Measurements from ENCODE around the gene COPS3.

GRCh38 chr17:17303847-17304490 lies 22.9 kb upstream of the COPS3 start:
- TF ChIP-seq POLR2AphosphoS5 (IDR thresholded peaks at IDR 0.05; ENCODE audit: low read depth, low read length) = no peak
- no peak for TF ChIP-seq GABPA (IDR thresholded peaks at IDR 0.05; ENCODE audit: borderline replicate concordance, insufficient read depth, low read length)
- TF ChIP-seq, protein P1, sequence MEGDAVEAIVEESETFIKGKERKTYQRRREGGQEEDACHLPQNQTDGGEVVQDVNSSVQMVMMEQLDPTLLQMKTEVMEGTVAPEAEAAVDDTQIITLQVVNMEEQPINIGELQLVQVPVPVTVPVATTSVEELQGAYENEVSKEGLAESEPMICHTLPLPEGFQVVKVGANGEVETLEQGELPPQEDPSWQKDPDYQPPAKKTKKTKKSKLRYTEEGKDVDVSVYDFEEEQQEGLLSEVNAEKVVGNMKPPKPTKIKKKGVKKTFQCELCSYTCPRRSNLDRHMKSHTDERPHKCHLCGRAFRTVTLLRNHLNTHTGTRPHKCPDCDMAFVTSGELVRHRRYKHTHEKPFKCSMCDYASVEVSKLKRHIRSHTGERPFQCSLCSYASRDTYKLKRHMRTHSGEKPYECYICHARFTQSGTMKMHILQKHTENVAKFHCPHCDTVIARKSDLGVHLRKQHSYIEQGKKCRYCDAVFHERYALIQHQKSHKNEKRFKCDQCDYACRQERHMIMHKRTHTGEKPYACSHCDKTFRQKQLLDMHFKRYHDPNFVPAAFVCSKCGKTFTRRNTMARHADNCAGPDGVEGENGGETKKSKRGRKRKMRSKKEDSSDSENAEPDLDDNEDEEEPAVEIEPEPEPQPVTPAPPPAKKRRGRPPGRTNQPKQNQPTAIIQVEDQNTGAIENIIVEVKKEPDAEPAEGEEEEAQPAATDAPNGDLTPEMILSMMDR (IDR thresholded peaks at IDR 0.05; ENCODE audit: control extremely low read depth in 1 of 3, insufficient read depth in 1 of 3, low read depth in 1 of 3, low read length in 3 of 3) = no peak
- no peak for TF ChIP-seq EP300 (IDR thresholded peaks at IDR 0.05; ENCODE audit: borderline replicate concordance in 1 of 2, low read depth in 2 of 2, low read length in 2 of 2)
- no peak for TF ChIP-seq USF2 (IDR thresholded peaks at IDR 0.05; ENCODE audit: low read length)
- TF ChIP-seq YY1 (IDR thresholded peaks at IDR 0.05; ENCODE audit: low read depth, low read length) = no peak
- TF ChIP-seq TAF1 (IDR thresholded peaks at IDR 0.05; ENCODE audit: low read depth, low read length) = no peak
- no peak for TF ChIP-seq EZH2 (IDR thresholded peaks at IDR 0.05; ENCODE audit: low read depth, low read length, severe bottlenecking)
- TF ChIP-seq SIN3A (conservative IDR thresholded peaks at IDR 0.05 in 1 of 2, IDR thresholded peaks at IDR 0.05 in 1 of 2; ENCODE audit: low read depth in 1 of 2, low read length in 2 of 2) = no peak
- no peak for TF ChIP-seq CREB1 (IDR thresholded peaks at IDR 0.05)
- no peak for TF ChIP-seq SP1 (IDR thresholded peaks at IDR 0.05; ENCODE audit: low read depth, low read length)
- TF ChIP-seq EGR1 (IDR thresholded peaks at IDR 0.05; ENCODE audit: borderline replicate concordance, low read depth, low read length) = no peak
- no peak for TF ChIP-seq BACH1 (IDR thresholded peaks at IDR 0.05; ENCODE audit: low read length)
- TF ChIP-seq RNF2 (IDR thresholded peaks at IDR 0.05; ENCODE audit: borderline replicate concordance, low read depth, low read length, missing control alignments, poor library complexity, severe bottlenecking) = no peak
